OCI-LY3 (cell line): ENCODE results near the gene CLEC3A.

ENCODE experiments used
- EZH2phosphoT487 ChIP-seq: fragments of 200-600 bp; shearing (Covaris generic); IDR thresholded peaks from 2 replicates; pipeline ENCODE4 v1.6.1; 2018; ENCODE audit warnings: antibody characterized with exemption, mixed run types, low read depth
- TF ChIP-seq, protein P1 (sequence below): fragments of 200-600, 300-600 bp; sonication (generic); IDR thresholded peaks from 2 replicates; pipeline ENCODE4 v1.5.1; 2014; ENCODE audit warnings: antibody characterized with exemption, low read length, low read depth

DNA sequence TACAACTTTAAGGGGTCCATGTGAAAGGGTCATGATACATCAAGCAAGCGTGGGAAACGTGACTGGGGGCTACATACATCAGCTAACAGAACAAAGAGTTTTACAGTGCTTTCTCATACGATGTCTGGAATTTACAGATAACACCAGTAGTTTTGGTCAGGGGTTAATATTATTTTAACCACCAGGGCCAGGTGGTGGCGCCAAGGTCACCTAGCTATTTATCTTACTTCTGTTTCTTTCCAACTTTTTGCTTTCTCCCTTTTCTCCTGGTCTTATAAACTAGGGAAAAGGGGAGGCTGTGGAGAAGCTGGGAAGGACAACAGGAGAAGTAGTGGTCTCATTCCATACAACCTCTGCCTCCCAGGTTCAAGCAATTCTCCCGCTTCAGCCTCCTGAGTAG is 37.9 kb downstream of the CLEC3A start:
- TF ChIP-seq, protein P1, sequence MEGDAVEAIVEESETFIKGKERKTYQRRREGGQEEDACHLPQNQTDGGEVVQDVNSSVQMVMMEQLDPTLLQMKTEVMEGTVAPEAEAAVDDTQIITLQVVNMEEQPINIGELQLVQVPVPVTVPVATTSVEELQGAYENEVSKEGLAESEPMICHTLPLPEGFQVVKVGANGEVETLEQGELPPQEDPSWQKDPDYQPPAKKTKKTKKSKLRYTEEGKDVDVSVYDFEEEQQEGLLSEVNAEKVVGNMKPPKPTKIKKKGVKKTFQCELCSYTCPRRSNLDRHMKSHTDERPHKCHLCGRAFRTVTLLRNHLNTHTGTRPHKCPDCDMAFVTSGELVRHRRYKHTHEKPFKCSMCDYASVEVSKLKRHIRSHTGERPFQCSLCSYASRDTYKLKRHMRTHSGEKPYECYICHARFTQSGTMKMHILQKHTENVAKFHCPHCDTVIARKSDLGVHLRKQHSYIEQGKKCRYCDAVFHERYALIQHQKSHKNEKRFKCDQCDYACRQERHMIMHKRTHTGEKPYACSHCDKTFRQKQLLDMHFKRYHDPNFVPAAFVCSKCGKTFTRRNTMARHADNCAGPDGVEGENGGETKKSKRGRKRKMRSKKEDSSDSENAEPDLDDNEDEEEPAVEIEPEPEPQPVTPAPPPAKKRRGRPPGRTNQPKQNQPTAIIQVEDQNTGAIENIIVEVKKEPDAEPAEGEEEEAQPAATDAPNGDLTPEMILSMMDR = peak; percentile 19; the same call in 1 of the 2 replicates
- TF ChIP-seq EZH2phosphoT487 = no peak
